Left colon (tissue), 2 donors: ENCODE data around the gene ABCA3. TPM values are rescaled to one million over a fixed set of nuclear protein-coding genes. Genes with fewer than 3 reads are reported as not detected.
"Not testable (repeated sequence)": the region's sequence is repeated elsewhere in the genome, so short reads cannot be mapped to it uniquely, and the experiment has no call there.

Source experiments
- ATAC-seq: fragments of 200-7000 bp; cut with Tn5 transposase; one replicate; pipeline ENCODE4 v1.9.1; 2020; ENCODE audit warnings: mild to moderate bottlenecking, moderate library complexity
- DNase-seq, 2 donors: peaks; one replicate each; pipeline ENCODE4 v3.0.0-alpha.2; 2020
- intact Hi-C, 2 donors: fragments of 100-400 bp; cut with DNase I in 1 of 2; cut with micrococcal nuclease in 1 of 2; formaldehyde crosslinking; loops; one replicate each; pipeline versions ENCODE4 v1.11.2 to v1.14.0; 2022; cut with DNase I, micrococcal nuclease
- long read RNA-seq: library from polyadenylated mRNA; unstranded; transcript quantifications from one replicate; pipeline ENCODE4 v2.0.0, GENCODE V29; 2021
- total RNA-seq, 2 donors: library from RNA; stranded (reverse); fragmentation: NEBNext Ultra II Directional; extraction: Animal tissue kit (Norgen Biotek cat#: 25700); gene quantifications; one replicate each; pipeline ENCODE4 v1.2.1, GENCODE V29; 2021
- donor health status: DM: no; HTN: no; CAD: no.
- donor health status: DM: yes; HTN: yes; CAD: no.

ABCA3 gene
- total RNA-seq = 1 to 10 TPM; 3.8 to 3.9 TPM
- long read RNA-seq, partial matches to known transcripts = 8 of 8 reads
- long read RNA-seq, other reads (novel, unspliced or antisense) = 0 of 8 reads

DNA sequence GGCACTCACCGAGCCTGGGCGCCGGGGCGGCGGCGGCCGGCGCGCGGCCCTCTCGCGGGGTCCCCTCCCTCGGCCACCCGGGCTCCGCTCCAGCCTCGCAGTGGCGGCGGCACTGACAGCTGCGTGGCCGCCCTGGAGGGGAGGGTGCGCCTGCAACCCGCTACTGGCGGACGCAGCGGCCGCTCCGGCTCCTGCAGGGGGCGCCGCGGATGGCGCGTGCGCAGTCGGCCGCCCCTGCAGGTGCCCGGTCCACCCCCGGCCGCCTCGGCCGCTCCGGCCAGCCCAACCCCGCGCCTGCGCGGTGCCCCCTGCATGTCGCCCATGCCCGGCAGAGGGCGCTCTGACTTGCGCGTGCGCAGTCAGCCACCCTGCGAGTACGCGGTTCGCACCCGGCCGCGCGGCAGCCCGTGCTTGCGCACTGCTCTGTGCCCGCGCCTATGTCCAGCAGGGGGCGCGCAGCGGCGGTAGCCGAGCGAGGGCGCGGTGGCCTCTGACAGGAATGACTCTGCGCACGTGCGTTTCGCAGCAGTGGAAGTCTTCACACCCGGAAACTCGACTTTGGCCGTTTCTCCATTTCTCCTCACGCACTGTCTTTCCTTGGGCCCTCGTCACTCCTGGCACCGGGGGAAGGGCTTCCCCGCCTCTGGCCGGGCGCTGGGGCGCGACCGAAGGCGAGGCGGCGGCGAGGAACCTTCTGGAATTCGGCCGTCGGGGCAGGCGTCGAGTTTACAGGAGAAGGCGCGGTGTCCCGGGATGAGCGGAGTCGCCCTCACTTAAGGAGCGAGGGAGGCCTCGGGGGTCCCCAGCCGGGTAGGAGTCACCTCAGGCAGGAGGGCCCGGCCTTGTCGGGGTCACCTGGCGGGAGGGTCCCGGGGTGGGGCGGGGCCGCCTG lies at the start of gene ABCA3:
Gene ABCA3, minus strand, starts transcription at position 165 of the 892 bp plus-strand sequence. CDS start 14,262 bp downstream, outside the sequence.
- intact Hi-C loops = loop anchor here in 1 of 2 donors (10.0 kb wide), 1 partner anchor 154 kb away; no protein-coding TSS in a partner anchor
- DNase-seq (peak; percentile 85 to 94), ATAC-seq (peak; percentile 91)

DNA sequence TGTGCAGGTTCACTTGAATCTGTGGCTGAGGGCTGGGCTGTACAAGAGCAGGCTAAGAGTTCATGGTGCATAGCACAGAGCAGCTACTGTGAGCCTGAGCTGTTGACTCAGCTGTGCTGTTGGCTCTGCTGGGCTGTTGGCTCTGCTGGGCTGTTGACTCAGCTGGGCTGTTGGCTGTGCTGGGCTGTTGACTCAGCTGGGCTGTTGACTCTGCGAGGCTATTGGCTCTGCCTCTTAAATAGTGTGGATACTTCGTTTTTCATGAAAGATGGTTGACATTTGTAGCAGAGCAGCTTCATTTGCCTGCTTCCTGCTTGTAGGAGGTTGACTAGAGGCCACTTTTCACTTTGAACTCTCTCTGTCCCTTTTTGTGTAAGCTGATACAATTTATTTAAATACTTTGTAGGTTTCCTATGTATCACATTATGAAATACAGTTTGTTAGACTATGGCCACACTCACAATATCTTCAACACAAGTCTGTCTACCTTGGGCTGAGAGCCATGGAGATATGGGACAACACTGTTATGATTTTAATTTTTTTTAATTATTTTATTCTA lies 48.4 kb upstream of the ABCA3 start:
- intact Hi-C loops = no loop called here
- ATAC-seq (peak; percentile 19), DNase-seq (no peak)

DNA sequence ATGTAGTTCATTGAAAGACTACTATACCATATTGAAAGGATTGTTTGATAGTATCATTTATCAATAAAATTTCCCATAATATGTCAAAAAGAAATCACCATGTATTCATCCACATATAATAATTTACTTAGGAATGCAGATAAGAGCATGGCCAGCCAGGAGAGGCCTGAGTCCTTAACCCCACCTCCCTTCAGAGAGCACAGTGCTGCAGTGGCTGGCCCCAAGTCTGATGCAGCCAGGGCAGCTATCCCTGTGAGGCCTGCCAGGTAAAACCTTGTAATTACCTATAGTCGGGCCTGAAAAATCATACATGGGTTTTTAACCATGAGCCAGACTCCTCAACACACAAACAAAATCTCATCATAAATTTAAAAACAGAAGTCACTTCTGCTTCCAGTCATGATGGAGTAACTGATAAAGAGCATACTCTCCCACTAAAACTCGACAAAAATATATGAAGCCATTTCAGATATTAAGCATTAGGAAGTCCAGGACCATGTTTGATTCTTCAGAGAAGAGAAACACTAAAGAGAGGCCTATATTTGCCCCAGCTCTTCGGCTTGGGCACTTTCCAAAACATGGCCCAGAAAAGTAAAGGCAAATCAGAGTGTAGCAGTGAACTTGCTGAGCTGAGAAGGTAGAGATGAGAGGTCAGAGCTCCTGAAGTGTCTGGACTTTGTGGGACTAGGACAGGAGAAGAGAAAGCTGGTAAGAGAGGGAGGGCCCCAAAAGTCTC lies 47.8 kb upstream of the ABCA3 start:
- DNase-seq = no peak

DNA sequence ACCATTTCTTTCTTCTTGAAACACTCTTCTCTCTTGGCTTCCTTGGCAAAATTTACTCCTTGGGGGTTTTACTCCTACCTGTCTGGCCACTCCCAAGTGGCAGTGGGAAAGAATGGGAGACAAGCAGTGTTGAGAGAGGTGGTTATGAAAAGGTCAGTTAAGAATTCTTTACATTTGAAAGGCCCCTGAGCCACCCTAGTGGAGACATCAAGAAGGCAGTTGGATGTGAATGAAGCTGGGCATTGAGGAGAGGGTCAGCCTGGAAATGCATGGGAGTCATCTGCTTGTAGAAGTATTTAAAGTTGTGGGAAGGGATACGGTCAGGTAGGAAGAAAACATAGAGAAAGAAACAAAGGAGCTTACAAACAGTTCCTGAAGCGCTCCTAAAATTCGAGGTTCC lies 46.5 kb upstream of the ABCA3 start:
- no peak for ATAC-seq
- DNase-seq = no peak
- intact Hi-C loops = no loop called here

More for the DNA sequence above, 47.8 kb upstream of the ABCA3 start:
- ATAC-seq = no peak
- intact Hi-C loops = no loop called here

DNA sequence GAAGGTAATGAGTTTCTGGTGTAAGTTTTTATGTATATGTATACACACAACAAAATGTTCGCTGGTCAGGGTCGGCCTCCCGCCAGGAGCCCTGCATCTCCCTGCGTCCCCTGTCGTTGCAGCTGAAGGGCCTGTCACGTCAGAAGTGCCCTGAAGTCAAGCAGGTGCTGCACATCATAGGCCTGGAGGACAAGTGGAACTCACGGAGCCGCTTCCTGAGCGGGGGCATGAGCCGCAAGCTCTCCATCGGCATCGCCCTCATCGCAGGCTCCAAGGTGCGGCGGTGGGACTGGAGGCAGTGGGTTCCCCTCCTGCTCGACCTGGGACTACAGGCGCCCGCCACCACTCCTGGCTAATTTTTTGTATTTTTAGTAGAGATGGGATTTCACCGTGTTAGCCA lies 45.5 kb upstream of the ABCA3 start:
- DNase-seq, intact Hi-C loops, ATAC-seq: not testable (repeated sequence)

DNA sequence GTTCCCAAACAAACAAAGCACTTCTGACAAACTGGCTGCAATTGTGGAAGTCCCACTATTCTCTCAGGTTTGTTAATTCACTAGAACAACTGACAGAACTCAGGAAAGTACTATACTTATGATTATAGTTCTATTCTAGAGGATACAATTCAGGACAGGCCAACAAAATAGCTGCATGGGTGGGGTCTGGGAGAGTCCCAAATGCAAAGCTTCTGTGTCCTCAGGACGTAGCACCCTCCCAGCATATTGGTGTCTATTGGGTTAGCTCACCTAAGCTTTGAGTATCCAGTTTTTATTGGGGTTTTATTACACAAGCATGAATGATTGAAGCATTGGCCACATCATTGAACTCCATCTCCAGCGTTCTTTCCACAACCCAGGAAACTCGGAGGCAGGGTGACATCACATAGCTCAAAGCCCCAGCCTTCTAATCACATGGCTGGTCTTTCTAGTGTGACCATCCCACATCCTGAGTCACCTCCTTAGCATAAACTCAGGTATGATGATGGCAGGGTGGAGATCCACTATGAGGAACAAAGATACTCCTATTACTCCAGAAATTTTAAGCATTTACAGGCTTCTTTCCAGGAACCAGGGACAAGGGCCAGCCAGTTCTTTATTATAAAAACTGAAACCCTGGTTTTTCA lies 44.8 kb upstream of the ABCA3 start:
- peak; percentile 29 for ATAC-seq
- intact Hi-C loops = no loop called here
- DNase-seq = no peak

DNA sequence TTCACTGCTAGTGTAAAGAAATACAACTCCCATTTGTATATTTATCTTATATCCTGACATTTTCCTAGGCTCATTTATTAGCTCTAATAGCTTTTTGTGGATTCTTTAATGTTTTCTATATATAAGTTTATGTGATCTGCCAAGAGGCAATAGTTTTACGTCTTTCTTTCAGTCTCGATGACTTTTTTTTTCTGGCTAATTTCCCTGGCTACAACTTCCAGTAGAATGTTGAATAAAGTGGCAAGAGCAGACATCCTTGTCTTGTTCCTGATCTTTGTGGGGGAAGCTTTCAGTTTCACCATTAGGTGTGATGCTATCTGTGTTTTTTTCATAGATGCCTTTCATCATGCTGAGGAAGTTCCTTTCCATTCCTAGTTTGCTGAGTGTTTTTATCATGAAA lies 43.9 kb upstream of the ABCA3 start:
- intact Hi-C loops = no loop called here
- no peak for ATAC-seq
- no peak for DNase-seq

DNA sequence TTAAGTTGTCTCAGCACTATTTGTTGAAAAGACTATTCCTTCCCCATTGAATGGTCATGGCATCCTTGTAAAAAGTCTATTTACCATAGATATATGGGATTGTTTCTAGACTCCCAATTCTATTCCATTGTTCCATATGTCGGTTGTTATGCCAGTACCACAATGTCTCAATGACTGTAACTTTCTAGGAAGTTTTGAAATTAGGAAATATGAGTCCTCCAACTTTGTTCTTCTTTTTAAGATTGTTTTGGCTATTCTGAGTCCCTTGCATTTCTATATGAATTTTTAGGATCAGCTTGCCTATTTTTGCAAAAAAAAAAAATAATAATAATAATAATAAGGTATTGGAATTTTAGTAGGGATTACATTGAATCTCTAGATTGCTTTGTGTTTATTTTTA lies 43.0 kb upstream of the ABCA3 start:
- intact Hi-C loops = no loop called here
- DNase-seq (no peak), ATAC-seq (no peak)

DNA sequence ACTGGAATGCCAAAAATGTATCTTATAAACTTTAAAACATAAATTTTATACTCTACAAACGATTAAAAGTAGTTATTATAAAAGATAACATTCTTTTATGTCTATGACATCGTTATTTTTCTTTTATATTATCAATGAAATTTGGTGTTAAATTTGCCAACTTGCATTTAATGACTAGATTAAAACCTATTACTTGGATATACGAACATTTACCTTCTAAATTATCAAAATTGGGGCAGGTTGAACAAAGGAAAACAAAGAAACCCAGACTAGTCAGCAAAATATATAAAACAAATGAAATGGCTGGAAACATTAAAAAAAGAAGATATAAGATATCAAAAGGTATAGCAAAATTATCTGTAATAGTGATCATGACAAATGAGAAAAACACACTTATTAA lies 34.1 kb upstream of the ABCA3 start:
- no peak for DNase-seq
- no peak for ATAC-seq
- intact Hi-C loops = no loop called here

DNA sequence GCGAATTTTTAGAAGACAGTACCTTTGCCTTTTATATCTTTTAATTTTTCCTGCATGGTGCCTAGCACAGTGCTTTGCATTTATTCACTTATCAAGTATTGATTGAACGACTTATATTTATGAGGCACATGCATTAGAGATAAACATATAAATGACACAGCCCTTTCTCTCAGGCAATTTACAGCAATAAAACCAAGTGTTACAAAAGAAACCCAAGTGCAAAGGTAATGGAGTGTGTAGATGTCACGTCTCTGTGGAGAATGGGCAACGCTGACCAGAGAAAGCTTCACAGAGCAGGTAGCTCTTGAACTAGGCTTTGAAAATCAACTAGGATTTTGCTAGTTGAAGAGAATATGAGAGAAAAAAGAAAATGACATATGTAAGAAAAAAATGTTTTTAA lies 32.6 kb upstream of the ABCA3 start:
- intact Hi-C loops = no loop called here
- no peak for ATAC-seq
- no peak for DNase-seq

DNA sequence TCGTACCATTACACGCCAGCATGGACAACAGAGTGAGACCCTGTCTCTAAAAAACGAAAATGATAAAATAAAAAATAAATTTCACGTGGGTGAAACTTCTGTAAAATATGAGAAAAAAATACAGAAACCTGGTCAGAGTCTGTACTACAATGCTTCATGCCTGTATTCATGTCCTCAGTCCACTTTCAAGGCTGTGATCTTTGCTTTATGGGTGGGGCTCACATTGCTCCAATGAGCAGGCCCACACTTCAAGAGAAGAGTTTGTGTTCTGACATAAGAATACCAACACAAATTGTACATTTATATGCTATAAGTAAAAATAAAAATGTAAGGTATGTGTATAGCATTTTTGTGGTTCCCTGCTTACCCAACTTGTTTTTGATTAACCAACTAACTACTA lies 32.2 kb upstream of the ABCA3 start:
- ATAC-seq = peak; percentile 93
- intact Hi-C loops = no loop called here
- DNase-seq = no peak

DNA sequence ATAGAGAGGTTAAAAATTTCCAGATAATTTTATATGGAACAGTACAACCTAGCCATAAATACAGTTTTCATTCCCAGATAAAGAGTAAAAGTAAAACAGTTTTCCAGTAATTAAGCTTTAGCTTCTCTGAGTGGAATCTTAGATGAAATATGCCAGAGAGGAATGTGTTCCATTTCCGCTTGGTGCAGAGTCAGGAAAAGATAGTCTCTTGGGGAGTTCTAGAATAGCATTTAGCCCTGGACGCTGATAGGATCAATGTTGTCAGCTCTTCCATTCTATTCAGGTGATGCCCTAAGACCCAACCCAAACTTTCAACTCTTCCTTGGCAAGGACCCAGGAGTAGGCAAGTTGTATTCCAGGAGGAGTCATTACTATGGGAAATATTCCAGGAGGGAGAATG lies 30.9 kb upstream of the ABCA3 start:
- ATAC-seq = no peak
- DNase-seq = no peak
- intact Hi-C loops = no loop called here

DNA sequence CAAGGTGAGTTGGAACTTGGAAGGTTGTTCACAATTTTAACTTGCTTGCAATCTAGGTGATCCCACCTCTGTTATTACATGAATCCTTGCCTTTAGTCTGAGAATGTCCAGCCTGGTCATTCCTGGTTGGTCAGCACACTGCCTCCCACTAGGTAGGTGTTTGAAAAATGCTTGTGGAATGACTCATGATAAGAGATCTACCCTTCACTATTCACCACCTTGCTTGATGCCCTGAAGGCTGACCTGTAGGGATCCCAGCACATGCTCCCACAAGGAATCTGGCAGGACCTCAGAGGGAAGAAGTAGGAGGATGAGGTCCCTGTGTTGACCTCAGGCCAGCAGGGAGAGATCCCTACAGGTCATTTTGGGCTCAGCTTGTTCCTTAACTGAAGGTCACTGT lies 30.2 kb upstream of the ABCA3 start:
- no peak for DNase-seq
- ATAC-seq = no peak
- intact Hi-C loops = no loop called here

DNA sequence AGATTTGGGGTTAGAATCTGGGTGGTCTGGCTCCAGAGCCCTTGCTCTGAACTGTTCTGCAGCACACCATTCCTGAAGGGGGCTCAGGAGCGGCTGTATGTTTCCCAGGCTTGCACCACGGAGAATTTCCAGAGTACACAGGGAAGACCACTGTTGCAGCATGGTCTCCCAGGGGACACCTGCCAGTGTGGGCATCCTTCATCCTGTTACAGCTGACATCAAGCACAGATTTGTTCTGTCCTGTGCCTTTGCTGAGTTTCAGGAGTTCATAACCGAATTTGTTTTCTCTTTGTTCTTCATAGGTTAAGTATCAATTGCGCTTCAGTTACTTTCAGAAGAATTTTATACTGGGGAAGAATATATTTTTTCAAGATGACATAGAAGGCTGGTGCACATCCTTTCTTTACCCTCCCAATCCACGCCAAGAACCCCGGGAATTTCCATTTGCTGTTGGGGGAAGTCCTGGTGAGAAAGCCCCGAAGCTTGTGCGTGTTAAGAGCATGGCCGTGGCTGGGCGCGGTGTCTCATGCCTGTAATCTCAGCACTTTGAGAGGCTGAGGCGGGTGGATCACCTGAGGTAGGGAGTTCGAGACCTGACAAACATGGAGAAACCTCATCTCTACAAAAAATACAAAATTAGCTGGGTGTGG lies 26.3 kb upstream of the ABCA3 start:
- ATAC-seq (no peak), DNase-seq (no peak)
- intact Hi-C loops = no loop called here

DNA sequence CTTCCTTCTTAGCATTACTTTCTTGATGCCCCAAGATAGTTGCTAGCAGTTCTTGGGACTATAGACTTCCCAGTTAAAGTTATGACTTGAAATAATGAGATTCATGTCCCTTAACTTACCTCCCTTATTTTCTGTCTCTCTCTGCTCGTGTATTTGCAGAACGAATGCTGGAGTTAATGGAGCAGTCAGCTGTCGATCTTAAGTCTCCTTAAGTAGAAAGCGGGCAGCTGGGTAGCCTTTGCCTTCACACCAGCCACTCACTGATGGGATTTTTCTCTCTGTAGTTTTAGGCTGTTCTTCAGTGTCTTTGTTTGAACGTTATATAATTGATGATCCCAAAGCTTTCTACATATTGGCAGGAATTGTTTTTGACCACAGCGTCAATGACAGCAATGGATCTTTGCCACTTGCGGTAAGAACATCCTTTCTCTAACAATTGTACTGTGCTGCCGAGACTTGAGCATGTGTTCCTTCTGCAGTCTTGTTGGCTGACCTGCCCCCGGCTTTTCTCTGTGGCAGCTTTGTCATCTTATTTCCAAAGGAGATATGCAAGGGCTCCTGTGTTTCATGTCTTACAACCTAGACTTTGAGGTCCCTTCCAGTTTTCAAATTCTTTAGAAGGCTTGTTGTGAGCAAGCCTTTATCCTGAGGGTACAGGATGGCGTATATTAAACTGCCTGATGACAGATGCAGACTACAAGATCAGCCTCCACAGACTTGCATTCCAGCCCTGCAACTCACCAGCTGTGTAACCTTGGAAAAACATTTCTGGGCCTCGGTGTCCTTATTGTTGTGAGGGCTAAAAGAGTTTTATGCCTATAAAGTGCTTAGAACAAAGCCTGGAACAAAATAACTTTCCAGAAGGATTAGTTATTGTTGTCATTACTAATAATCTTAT lies 25.1 kb upstream of the ABCA3 start:
- intact Hi-C loops = no loop called here

DNA sequence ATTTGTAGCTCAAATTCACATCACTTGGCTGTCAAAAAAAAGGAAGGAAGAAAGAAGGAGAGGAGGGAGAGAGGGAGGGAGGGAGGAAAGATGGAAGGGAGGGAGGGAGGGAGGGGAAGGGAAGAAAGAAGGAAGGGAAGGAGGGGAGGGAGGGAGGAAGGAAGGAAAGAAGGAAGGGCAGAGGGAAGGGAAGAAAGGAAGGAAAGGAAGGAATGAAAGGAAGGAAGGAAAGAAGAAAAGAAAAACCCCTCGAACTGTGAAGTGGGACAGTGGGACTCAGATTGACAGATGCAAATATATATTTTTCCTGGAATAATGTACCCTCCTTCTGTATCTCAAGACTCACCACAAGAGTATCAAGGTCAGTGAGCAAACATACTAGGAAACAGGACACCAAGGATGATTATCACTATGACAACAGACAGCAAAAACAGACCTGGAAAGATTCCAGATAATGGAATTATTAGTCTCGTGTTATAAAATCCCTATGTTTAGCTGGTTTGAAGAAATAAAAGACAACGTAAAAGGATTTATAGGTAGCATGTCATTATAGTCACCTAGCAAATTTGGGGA lies 24.2 kb upstream of the ABCA3 start:
- DNase-seq = no peak
- ATAC-seq = no peak
- intact Hi-C loops = no loop called here

More for the DNA sequence above, 25.1 kb upstream of the ABCA3 start:
- DNase-seq (no peak), ATAC-seq (no peak)

DNA sequence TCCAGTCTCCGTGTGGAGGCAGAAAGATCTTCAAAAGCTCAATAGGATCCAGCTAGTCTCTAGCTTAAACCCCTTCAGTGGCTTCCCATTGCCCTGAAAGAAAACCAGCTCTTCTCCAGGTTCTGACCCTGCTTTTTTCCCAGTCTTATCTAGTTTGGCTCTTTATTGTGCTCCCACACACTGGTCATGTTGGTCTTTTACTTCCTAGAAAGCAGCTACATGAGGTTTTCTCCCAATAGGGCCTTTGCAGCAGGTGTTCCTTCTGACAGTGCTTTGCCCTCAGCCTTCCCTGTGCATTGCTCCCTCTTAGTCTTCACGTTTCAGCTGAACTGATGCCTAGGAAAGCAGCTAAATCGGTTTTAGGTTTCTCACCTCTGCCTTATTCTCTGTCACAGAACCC lies 21.7 kb upstream of the ABCA3 start:
- no peak for ATAC-seq
- intact Hi-C loops = no loop called here
- DNase-seq = no peak
